Endodermal cell (in vitro differentiated cells): ENCODE measurements around the gene FER1L5. TPM values are rescaled to one million over a fixed set of nuclear protein-coding genes. Genes with fewer than 3 reads are reported as not detected.

Experiments used
- DNase-seq: peaks from one replicate; pipeline ENCODE4 v3.0.0-alpha.2; 2017
- H3K27ac ChIP-seq: 2 replicates; pipeline ENCODE4 v1.5.1; 2013; ENCODE audit warnings: mild to moderate bottlenecking, low read depth, low read length, moderate library complexity
- H3K27me3 ChIP-seq: 2 replicates; pipeline ENCODE4 v1.6.1; 2013; ENCODE audit warnings: mild to moderate bottlenecking, low read length, moderate library complexity; ENCODE audit not compliant: insufficient read depth, control insufficient read depth, poor library complexity, severe bottlenecking
- H3K36me3 ChIP-seq: 2 replicates; pipeline ENCODE4 v1.7.0; 2013; ENCODE audit warnings: mild to moderate bottlenecking, low read length, moderate library complexity; ENCODE audit not compliant: control insufficient read depth, insufficient read depth
- H3K4me1 ChIP-seq: one replicate; pipeline ENCODE4 v1.7.0; 2013; ENCODE audit warnings: low read length; ENCODE audit not compliant: control insufficient read depth, insufficient read depth
- H3K4me3 ChIP-seq: 2 replicates; pipeline ENCODE4 v1.5.1; 2013; ENCODE audit warnings: mild to moderate bottlenecking, low read length, moderate library complexity
- H3K9ac ChIP-seq: 2 replicates; pipeline ENCODE4 v1.6.1; 2013; ENCODE audit warnings: mild to moderate bottlenecking, low read length, moderate library complexity; ENCODE audit not compliant: poor library complexity, severe bottlenecking; ENCODE audit errors: extremely low read depth
- H3K9me3 ChIP-seq: 2 replicates; pipeline ENCODE4 v1.6.1; 2013; ENCODE audit warnings: mild to moderate bottlenecking, low read length, moderate library complexity; ENCODE audit not compliant: control insufficient read depth
- H3K27ac Mint-ChIP-seq: 2 replicates; pipeline ENCODE4 v1.8.0; 2020; ENCODE audit warnings: mixed read lengths
- H3K27me3 Mint-ChIP-seq: 2 replicates; pipeline ENCODE4 v1.8.0; 2021; ENCODE audit warnings: mild to moderate bottlenecking, mixed read lengths; ENCODE audit not compliant: insufficient read depth
- H3K36me3 Mint-ChIP-seq: 2 replicates; pipeline ENCODE4 v1.8.0; 2020; ENCODE audit warnings: low read depth, mixed read lengths
- H3K4me1 Mint-ChIP-seq: 2 replicates; pipeline ENCODE4 v1.8.0; 2020; ENCODE audit warnings: mixed read lengths
- H3K4me3 Mint-ChIP-seq: 2 replicates; pipeline ENCODE4 v1.8.0; 2020; ENCODE audit warnings: mild to moderate bottlenecking, moderate library complexity, mixed read lengths
- H3K9me3 Mint-ChIP-seq: 2 replicates; pipeline ENCODE4 v1.8.0; 2020; ENCODE audit warnings: mild to moderate bottlenecking, mixed read lengths
- WGBS, 2 experiments: methylation state at CpG; one replicate each; pipeline versions ENCODE4 v1.1.5 to v1.1.7; 2013; ENCODE audit warnings: missing lambda C conversion rate in 2 of 2, mixed read lengths in 1 of 2; ENCODE audit not compliant: insufficient coverage in 1 of 2, insufficient read length in 1 of 2; 5-methylcytosine and 5-hydroxymethylcytosine counted together
- total RNA-seq, 2 donors: library from RNA; stranded (reverse); fragmentation: NEBNext Ultra II Directional in 1 of 2; extraction: Animal tissue kit (Norgen Biotek cat#: 25700) in 1 of 2; gene quantifications; 2 replicates in 1 of 2; 3 replicates in 1 of 2; pipeline ENCODE4 v1.2.1, GENCODE V29; 2021
- TF ChIP-seq, protein P1 (sequence below): fragments of 200-600 bp; sonication (generic); conservative IDR thresholded peaks from 2 replicates; pipeline ENCODE4 v1.5.0; 2021; ENCODE audit warnings: antibody characterized with exemption, mild to moderate bottlenecking

FER1L5 gene
- total RNA-seq, 2 donors from 2014 or later: 0.35 to 1.7 TPM

DNA sequence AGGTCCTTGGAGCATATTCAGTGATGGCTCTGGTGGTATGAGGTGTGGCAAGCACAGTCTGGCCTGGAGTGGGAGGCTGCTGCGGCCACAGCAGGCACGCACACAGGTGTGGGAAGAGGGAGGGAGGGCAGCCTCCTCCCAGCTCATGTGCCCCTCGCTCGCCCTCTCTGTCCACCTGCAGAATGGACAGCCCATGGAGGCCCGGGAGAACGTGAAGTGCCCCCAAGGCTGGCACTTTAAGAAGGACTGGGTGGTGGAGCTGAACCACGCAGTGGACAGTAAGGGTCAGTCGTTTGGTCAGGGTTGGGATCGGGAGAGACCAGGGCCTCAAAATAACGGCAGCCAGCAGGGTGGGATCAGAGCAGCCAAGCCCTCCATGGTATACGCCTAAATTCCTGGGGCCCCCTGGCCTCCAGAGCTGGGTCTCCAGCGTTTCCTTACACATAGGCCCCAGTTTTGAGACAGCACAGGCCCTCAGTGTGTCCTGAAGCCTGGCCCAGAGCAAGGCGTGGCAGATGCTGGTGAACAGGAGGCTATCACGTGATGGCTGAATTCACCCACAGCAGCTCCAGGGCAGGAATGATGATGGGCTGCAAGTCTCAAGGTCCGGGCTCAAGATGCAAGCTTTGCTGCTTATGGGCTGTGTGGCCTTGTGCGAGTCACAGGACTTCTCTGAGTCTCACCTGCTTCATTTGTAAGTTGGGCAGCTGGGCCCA is 47.9 kb downstream of the FER1L5 start:
- Histone ChIP-seq H3K27ac (no peak overlapping the region), H3K4me3 (no peak overlapping the region), H3K27me3 (no peaks in the 10 kb centered on the region), H3K9me3 (no peaks in the 10 kb centered on the region), H3K9ac (no peak overlapping the region), H3K36me3 (no peaks in the 10 kb centered on the region), H3K4me1 (no peaks in the 10 kb centered on the region)
- TF ChIP-seq, protein P1, sequence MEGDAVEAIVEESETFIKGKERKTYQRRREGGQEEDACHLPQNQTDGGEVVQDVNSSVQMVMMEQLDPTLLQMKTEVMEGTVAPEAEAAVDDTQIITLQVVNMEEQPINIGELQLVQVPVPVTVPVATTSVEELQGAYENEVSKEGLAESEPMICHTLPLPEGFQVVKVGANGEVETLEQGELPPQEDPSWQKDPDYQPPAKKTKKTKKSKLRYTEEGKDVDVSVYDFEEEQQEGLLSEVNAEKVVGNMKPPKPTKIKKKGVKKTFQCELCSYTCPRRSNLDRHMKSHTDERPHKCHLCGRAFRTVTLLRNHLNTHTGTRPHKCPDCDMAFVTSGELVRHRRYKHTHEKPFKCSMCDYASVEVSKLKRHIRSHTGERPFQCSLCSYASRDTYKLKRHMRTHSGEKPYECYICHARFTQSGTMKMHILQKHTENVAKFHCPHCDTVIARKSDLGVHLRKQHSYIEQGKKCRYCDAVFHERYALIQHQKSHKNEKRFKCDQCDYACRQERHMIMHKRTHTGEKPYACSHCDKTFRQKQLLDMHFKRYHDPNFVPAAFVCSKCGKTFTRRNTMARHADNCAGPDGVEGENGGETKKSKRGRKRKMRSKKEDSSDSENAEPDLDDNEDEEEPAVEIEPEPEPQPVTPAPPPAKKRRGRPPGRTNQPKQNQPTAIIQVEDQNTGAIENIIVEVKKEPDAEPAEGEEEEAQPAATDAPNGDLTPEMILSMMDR: no peak
- no peak overlapping the region for H3K4me3 Mint-ChIP-seq
- H3K9me3 Mint-ChIP-seq: no peaks in the 10 kb centered on the region
- no peak for DNase-seq
- H3K4me1 Mint-ChIP-seq: no peaks in the 10 kb centered on the region
- H3K36me3 Mint-ChIP-seq: no peaks in the 10 kb centered on the region
- H3K27ac Mint-ChIP-seq: no peak overlapping the region
- WGBS, 2 experiments: 89% methylated on average over 14 to 16 of the region's 16 CpGs
- no peaks in the 10 kb centered on the region for H3K27me3 Mint-ChIP-seq

DNA sequence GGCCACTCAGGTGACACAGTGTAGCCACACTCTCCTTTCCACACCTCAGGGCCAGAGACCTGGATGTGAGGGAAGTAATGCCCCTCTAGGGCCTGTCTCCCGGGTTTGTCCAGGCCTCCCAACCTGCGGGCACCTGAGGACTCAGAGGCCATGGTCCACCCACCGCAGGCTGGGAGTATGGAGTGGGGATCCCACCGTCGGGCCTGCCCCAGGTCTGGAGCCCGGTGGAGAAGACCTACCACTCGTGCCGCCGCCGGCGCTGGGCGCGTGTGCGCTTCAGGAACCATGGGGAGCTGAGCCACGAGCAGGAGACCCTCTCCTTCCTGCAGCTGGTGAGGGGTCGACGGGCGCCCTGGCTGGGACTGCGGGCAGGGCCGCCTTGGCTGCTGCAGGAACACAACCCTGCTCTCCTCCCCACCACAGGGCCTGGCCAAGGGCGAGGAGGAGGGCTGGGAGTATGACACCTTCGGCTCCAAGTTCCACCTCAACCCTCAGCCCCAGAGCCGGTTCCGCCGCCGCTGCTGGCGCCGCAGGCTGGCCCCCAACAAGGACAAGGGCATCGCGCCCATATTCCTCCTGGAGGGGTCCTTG is 48.6 kb downstream of the FER1L5 start:
- Histone ChIP-seq H3K36me3 (no peaks in the 10 kb centered on the region), H3K9ac (no peak overlapping the region), H3K4me1 (no peaks in the 10 kb centered on the region), H3K27ac (no peak overlapping the region), H3K4me3 (no peak overlapping the region), H3K9me3 (no peaks in the 10 kb centered on the region), H3K27me3 (no peaks in the 10 kb centered on the region)
- Mint-ChIP-seq H3K27ac (no peak overlapping the region), H3K4me1 (no peaks in the 10 kb centered on the region), H3K4me3 (no peak overlapping the region), H3K36me3 (no peaks in the 10 kb centered on the region), H3K9me3 (no peaks in the 10 kb centered on the region), H3K27me3 (no peaks in the 10 kb centered on the region)
- TF ChIP-seq, protein P1: no peak
- no peak for DNase-seq
- WGBS, 2 experiments: 94 to 99% methylated on average over 22 to 30 of the region's 30 CpGs

DNA sequence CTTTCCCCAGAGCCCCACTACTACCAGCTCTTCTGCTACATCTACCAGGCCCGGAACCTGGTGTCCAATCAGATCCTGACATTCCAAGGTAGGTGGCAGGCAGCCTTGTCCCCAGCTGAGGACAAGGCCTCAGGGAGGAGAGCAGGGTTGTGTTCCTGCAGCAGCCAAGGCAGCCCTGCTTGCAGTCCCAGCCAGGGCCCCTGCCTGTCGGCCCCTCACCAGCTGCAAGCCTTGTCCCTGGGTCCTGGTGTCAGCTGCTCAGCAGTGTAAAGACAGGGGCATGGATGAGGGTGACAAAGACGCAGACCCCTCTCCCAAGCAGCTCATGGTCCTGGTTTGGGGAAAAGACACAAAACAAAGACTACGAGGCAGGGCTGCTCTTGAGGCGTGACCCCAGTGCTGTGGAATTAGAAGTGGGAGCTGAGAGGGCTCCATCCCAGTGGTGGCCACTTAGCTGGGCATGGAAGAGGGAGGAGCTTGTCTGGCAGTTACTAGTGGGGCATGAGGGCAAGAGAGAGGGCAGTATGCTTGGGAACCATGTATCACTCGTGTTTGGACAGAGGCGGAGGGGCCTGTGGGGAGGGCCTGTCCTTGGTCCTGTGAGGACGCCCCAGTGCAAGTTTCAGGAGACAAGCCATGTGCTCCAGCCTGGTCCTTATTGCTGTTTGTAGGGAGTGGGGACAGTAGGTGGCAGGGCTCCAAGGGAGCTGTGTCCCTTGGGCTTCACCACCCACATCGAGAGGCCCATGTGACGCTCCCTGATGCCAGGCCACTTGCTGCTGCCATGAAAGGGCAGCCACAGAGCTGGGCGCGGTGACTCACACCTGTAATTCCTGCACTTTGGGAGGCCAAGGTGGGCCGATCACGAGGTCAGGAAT is 49.8 kb downstream of the FER1L5 start:
- no peak overlapping the region for H3K27ac ChIP-seq
- Mint-ChIP-seq H3K4me1 (no peaks in the 10 kb centered on the region), H3K4me3 (no peak overlapping the region), H3K36me3 (no peaks in the 10 kb centered on the region), H3K27me3 (no peaks in the 10 kb centered on the region), H3K27ac (peak overlapping the region; percentile 12), H3K9me3 (no peaks in the 10 kb centered on the region)
- no peaks in the 10 kb centered on the region for H3K27me3 ChIP-seq
- no peak overlapping the region for H3K9ac ChIP-seq
- no peaks in the 10 kb centered on the region for H3K36me3 ChIP-seq
- H3K4me1 ChIP-seq: no peaks in the 10 kb centered on the region
- H3K9me3 ChIP-seq: no peaks in the 10 kb centered on the region
- 91 to 99% methylated on average over 10 to 14 of the region's 14 CpGs for WGBS, 2 experiments
- TF ChIP-seq, protein P1: no peak
- H3K4me3 ChIP-seq: no peak overlapping the region
- DNase-seq: peak; percentile 43
